ENCODE data around the gene HK1. TPM values are rescaled to one million over a fixed set of nuclear protein-coding genes. Genes with fewer than 3 reads are reported as not detected.

The HK1 gene
- total and polyA plus RNA-seq, 2 donors (not counting 1 experiment from before 2014, with no cell fraction given), result 60.6 to 172 TPM

- Histone ChIP-seq H3K4me3 (replicated peaks in 1 of 4; ENCODE audit: control extremely low read depth in 1 of 4, insufficient read depth in 1 of 4, low read depth in 3 of 4, low read length in 4 of 4) (no peak overlapping the region), H3K4me2 (ENCODE audit: extremely low read depth, insufficient read depth, low read length) (no peak overlapping the region), H2AFZ (ENCODE audit: low read length) (no peak overlapping the region), H3K27me3 (ENCODE audit: control insufficient read depth, insufficient read depth, low read length) (peaks cover 7% of the 10 kb centered on the region), H3K4me1 (ENCODE audit: control insufficient read depth, extremely low read depth, insufficient read depth, low read length) (no peaks in the 10 kb centered on the region), H4K20me1 (ENCODE audit: control insufficient read depth, extremely low read depth, insufficient read depth, low read length) (no peaks in the 10 kb centered on the region), H3K79me2 (ENCODE audit: control insufficient read depth, insufficient read depth, low read length) (no peaks in the 10 kb centered on the region), H3K9me3 (ENCODE audit: control insufficient read depth, insufficient read depth, low read depth, low read length) (no peaks in the 10 kb centered on the region), H3K36me3 (ENCODE audit: control insufficient read depth, insufficient read depth, low read length) (no peaks in the 10 kb centered on the region), H3K9ac (ENCODE audit: insufficient read depth, low read length) (no peak overlapping the region), H3K27ac (ENCODE audit: insufficient read depth, low read length) (no peak overlapping the region)
- DNase-seq (ENCODE audit: low read depth in 2 of 2), result no peak
- TF ChIP-seq, protein P1, sequence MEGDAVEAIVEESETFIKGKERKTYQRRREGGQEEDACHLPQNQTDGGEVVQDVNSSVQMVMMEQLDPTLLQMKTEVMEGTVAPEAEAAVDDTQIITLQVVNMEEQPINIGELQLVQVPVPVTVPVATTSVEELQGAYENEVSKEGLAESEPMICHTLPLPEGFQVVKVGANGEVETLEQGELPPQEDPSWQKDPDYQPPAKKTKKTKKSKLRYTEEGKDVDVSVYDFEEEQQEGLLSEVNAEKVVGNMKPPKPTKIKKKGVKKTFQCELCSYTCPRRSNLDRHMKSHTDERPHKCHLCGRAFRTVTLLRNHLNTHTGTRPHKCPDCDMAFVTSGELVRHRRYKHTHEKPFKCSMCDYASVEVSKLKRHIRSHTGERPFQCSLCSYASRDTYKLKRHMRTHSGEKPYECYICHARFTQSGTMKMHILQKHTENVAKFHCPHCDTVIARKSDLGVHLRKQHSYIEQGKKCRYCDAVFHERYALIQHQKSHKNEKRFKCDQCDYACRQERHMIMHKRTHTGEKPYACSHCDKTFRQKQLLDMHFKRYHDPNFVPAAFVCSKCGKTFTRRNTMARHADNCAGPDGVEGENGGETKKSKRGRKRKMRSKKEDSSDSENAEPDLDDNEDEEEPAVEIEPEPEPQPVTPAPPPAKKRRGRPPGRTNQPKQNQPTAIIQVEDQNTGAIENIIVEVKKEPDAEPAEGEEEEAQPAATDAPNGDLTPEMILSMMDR (conservative IDR thresholded peaks at IDR 0.05 in 1 of 2, IDR thresholded peaks at IDR 0.05 in 1 of 2; ENCODE audit: low read depth in 1 of 2, low read length in 2 of 2), result no peak
- no peak for TF ChIP-seq EZH2 (IDR thresholded peaks at IDR 0.05; ENCODE audit: low read length, missing control alignments)
These were observed 139.9 kb downstream of the HK1 start for GRCh38 chr10:69418052-69418752.

DNA sequence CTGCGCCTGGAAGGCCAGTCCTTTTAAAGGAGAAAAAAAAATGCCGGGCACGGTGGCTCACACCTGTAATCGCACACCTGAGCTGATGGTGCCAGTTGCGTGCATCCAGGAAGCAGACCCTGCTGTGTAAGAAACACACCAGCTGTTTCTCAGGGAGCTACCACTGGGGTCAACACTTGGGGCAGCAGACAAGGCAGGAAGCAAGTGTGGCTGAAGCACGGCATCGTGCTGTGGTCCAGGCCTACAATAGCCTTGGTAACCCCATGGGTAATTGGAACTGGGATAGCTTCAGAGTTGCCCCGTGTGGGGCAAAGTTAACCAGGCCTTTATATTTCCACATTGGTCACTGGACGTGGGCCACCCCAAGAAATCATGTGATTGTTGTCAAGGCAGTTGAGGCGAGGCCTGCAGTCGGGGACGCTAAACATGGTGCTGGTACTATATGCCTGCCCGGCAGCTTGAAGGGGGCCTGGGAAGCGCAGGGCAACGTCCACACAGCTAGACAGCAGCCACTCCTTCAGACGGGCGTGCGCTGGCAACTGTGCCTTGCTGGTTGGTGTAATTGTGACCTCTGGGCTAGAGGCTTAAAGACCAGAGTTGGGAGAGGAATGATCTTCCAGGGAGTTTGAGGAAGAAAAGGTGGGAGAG lies 140.9 kb downstream of the HK1 start:
- H3K79me2 ChIP-seq (ENCODE audit: control insufficient read depth, insufficient read depth, low read length), result no peaks in the 10 kb centered on the region
- DNase-seq (ENCODE audit: low read depth in 2 of 2), result no peak
- H3K27me3 ChIP-seq (ENCODE audit: control insufficient read depth, insufficient read depth, low read length), result peaks cover 10% of the 10 kb centered on the region
- no peaks in the 10 kb centered on the region for H3K4me1 ChIP-seq (ENCODE audit: control insufficient read depth, extremely low read depth, insufficient read depth, low read length)
- no peak overlapping the region for H3K4me3 ChIP-seq (replicated peaks in 1 of 4; ENCODE audit: control extremely low read depth in 1 of 4, insufficient read depth in 1 of 4, low read depth in 3 of 4, low read length in 4 of 4)
- no peaks in the 10 kb centered on the region for H3K36me3 ChIP-seq (ENCODE audit: control insufficient read depth, insufficient read depth, low read length)
- H3K9ac ChIP-seq (ENCODE audit: insufficient read depth, low read length), result no peak overlapping the region
- H3K27ac ChIP-seq (ENCODE audit: insufficient read depth, low read length), result no peak overlapping the region
- no peak overlapping the region for H3K4me2 ChIP-seq (ENCODE audit: extremely low read depth, insufficient read depth, low read length)
- H3K9me3 ChIP-seq (ENCODE audit: control insufficient read depth, insufficient read depth, low read depth, low read length), result no peaks in the 10 kb centered on the region
- no peak overlapping the region for H2AFZ ChIP-seq (ENCODE audit: low read length)
- TF ChIP-seq, protein P1 (conservative IDR thresholded peaks at IDR 0.05 in 1 of 2, IDR thresholded peaks at IDR 0.05 in 1 of 2; ENCODE audit: low read depth in 1 of 2, low read length in 2 of 2), result no peak
- TF ChIP-seq EZH2 (IDR thresholded peaks at IDR 0.05; ENCODE audit: low read length, missing control alignments), result no peak
- no peaks in the 10 kb centered on the region for H4K20me1 ChIP-seq (ENCODE audit: control insufficient read depth, extremely low read depth, insufficient read depth, low read length)

- TF ChIP-seq, protein P1 (conservative IDR thresholded peaks at IDR 0.05 in 1 of 2, IDR thresholded peaks at IDR 0.05 in 1 of 2; ENCODE audit: low read depth in 1 of 2, low read length in 2 of 2), result no peak
- no peak for TF ChIP-seq EZH2 (IDR thresholded peaks at IDR 0.05; ENCODE audit: low read length, missing control alignments)
These were observed 141.4 kb downstream of the HK1 start for GRCh38 chr10:69419744-69420126.

More at GRCh38 chr10:69419744-69420126, 141.4 kb downstream of the HK1 start:
- H3K9me3 ChIP-seq (ENCODE audit: control insufficient read depth, insufficient read depth, low read depth, low read length), result no peaks in the 10 kb centered on the region
- H3K79me2 ChIP-seq (ENCODE audit: control insufficient read depth, insufficient read depth, low read length), result no peaks in the 10 kb centered on the region
- H3K27ac ChIP-seq (ENCODE audit: insufficient read depth, low read length), result no peak overlapping the region
- peaks cover 10% of the 10 kb centered on the region for H3K27me3 ChIP-seq (ENCODE audit: control insufficient read depth, insufficient read depth, low read length)
- DNase-seq (ENCODE audit: low read depth in 2 of 2), result no peak
- no peak overlapping the region for H2AFZ ChIP-seq (ENCODE audit: low read length)
- H3K4me2 ChIP-seq (ENCODE audit: extremely low read depth, insufficient read depth, low read length), result no peak overlapping the region
- H4K20me1 ChIP-seq (ENCODE audit: control insufficient read depth, extremely low read depth, insufficient read depth, low read length), result no peaks in the 10 kb centered on the region
- H3K36me3 ChIP-seq (ENCODE audit: control insufficient read depth, insufficient read depth, low read length), result no peaks in the 10 kb centered on the region
- H3K4me1 ChIP-seq (ENCODE audit: control insufficient read depth, extremely low read depth, insufficient read depth, low read length), result no peaks in the 10 kb centered on the region
- H3K9ac ChIP-seq (ENCODE audit: insufficient read depth, low read length), result no peak overlapping the region
- H3K4me3 ChIP-seq (replicated peaks in 1 of 4; ENCODE audit: control extremely low read depth in 1 of 4, insufficient read depth in 1 of 4, low read depth in 3 of 4, low read length in 4 of 4), result no peak overlapping the region
